A204.1 (cell line): ENCODE results near the gene MYT1.
"Not testable (repeated sequence)": the region's sequence is repeated elsewhere in the genome, so short reads cannot be mapped to it uniquely, and the experiment has no call there.

Source experiments
- FAIRE-seq: peaks from 2 replicates; lab custom pipeline; 2012; peaks lifted over from hg19 to GRCh38; lab: Jason Lieb, UNC

The MYT1 gene

DNA sequence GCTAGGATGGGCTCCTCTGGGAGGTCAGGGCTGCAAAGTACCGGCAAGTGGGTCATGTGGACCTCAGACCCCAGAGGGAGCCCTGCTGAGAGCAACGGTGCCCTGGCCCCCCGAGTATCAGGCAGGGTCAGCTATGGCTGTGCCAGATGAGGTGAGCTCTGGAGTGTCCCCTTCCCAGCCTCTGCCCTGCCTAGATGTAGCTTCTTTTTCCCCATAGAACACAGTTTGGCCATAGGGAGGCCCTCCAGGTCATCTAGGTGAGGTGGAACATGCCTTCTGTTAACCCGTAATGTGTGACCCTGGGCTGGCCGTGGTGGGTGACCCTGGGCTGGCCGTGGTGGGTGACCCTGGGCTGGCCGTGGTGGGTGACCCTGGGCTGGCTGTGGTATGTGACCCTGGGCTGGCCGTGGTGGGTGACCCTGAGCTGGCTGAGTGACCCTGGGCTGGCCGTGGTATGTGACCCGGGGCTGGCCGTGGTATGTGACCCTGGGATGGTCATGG is 70.1 kb downstream of the MYT1 start:
- no peak for FAIRE-seq

DNA sequence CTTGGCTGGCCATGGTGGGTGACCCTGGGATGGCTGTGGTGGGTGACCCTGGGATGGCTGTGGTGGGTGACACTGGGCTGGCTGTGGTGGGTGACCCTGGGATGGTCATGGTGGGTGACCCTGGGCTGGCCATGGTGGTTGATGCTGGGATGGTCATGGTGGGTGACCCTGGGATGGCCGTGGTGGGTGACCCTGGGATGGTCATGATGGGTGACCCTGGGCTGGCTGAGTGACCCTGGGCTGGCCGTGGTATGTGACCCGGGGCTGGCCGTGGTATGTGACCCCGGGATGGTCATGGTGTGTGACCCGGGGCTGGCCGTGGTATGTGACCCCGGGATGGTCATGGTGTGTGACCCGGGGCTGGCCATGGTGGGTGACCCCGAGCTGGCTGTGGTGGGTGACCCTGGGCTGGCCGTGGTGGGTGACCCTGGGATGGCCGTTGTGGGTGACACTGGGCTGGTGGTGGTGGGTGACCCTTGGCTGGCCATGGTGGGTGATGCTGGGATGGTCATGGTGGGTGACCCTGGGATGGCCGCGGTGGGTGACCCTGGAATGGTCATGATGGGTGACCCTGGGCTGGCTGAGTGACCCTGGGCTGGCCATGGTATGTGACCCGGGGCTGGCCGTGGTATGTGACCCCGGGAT is 70.8 kb downstream of the MYT1 start:
- FAIRE-seq = not testable (repeated sequence)

GRCh38 chr20:64236137-64237088 is 72.2 kb downstream of the MYT1 start:
- no peak for FAIRE-seq

- FAIRE-seq = no peak
Measured at GRCh38 chr20:64237316-64237715, 73.1 kb downstream of the MYT1 start.

DNA sequence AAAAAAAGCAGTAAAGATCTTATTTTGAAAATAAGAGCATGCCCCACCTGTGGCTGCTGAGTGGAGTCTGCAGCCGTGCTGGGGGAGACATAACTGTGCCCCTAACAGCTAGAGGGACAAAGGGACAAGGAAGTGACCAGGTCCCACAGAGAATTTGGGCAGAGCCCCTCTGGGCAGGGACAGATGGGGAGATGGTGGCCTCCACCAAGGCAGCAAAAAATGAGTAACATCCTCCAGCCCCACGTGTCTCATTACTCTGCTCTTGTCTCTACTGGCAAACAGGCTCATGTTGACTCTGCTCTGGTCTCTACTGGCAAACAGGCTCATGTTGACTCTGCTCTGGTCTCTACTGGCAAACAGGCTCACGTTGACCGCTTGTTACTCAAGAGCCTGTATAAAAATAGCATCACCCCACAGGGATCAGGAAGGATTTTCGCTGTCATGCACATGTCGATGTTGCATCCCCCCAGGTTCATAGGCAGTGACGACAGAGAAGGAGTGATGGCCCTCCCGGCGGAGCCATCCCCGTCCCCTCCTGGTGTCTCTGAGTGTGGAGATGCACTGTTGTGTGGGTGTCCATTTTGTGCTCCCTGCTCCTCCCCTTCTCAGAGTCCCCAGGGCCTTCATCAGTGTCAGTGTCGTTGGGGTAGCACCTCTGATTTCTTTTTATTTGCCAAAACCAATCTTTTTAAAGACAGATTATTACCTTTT is 74.0 kb downstream of the MYT1 start:
- no peak for FAIRE-seq

DNA sequence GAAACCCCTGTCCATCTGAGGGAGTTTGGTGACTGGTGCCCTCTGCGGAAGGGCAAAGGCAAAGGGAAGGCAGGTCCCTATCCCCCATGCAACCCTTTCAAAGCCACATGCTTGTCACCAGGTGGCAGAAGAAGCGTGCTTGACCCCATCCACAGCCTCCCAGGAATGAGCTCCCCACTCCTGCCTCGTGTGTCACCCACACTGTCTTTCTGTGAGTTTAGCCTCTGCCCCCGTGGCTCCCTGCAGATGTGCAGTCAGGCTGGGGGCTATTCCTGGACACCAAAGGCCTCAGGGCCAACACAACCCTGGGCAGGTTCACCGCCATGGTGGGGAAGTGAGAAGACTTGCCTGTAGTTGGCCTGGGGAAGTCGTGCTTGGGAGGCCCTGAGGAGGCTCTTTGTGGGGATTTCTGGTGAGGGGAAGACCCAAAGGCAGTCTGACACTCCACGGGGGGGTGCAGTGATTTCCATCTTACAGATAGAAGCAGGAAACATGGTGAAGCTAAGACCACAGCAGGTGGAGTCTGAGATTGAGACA is 74.7 kb downstream of the MYT1 start:
- no peak for FAIRE-seq

GRCh38 chr20:64239449-64240242 is 75.4 kb downstream of the MYT1 start:
- FAIRE-seq = no peak

DNA sequence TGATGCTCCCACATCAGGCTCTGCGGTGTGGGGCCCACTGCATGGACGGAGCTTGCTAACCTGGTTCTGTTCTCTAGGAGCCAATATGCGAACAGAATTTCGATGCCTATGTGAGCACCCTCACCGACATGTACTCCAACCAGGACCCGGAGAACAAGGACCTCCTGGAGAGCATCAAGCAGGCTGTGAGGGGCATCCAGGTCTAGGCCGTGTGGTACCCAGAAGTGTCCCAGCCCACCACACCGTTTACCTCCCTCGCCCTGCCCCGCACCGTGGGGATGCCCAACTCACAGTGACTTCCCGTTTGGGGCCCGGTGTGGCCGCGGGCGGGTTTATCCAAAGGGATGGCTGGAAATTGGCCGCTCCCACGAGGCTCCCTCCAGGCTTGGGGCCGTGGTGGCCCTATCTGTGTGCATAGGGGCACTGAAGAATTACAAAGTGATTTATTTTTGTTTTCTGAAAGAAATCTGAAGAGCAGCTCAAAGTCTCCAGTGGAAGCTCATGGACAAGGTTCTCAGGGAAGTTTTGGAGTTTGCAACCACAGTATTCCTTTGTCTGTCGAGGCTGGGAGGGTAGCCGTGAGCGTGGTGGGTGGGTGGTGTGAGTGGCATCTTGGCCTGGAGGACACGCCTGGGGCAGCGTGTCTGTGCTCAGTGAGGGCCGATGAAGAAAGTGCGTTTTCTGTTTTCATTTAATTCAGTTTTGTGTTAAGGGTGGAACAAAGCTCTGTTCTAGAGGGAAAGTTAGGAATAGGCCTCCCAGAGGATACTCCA is 76.2 kb downstream of the MYT1 start:
- no peak for FAIRE-seq

DNA sequence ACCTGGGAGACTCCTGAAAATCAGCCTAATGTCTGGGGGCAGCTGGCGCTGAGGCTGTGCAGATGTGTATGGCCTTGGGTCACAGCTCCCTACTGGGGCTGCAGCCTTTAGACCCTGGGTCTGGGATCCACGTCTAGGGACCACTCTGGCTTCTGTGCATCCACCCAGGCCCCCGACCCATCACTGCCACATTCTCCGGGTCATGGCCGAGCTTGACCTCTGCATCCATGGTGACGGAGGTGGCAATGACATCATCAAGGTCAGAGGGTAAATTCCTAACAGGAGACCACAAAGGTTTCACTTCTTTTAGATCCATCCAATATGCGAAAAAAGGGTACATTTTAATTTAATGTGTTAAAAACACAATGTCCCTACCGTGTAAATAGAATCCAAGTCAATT is 76.8 kb downstream of the MYT1 start:
- FAIRE-seq = no peak

DNA sequence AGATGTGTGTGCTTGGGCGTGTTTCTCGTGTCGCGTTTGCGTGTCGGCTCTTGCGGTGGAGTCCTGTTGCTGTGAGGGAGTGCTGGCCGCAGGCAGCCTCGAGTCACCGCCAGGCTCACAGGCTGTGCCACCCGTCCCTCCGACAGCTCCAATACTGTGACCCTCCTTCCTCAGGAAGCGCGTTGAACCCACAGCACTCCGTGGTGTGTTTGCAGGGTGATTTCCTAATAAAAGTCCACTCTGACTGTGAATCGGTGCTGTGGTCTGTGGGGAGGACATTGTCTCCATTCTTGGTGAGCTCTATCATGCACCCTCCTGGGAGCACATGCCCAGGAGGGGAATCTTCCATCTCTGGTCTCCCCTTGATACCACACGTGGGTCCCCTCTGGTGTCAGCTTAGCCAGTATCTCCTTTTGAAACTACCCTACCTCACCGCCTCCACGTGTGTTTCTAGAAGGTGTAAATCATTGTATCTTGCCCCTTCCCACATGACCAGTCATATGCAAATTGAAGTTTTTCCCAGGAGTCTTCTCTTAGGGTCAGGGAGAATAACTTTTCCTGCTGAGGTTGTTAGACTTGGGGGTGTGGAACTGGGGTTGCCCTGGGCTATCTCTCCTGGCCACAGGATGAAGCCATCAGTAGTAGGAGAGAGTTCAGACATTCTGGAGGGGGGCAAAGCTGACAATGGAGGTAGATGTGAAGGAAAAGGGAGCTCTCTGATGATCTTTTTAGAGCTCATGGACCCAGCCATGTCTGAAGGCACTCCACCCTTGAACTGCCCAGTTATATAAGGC is 77.9 kb downstream of the MYT1 start:
- no peak for FAIRE-seq

DNA sequence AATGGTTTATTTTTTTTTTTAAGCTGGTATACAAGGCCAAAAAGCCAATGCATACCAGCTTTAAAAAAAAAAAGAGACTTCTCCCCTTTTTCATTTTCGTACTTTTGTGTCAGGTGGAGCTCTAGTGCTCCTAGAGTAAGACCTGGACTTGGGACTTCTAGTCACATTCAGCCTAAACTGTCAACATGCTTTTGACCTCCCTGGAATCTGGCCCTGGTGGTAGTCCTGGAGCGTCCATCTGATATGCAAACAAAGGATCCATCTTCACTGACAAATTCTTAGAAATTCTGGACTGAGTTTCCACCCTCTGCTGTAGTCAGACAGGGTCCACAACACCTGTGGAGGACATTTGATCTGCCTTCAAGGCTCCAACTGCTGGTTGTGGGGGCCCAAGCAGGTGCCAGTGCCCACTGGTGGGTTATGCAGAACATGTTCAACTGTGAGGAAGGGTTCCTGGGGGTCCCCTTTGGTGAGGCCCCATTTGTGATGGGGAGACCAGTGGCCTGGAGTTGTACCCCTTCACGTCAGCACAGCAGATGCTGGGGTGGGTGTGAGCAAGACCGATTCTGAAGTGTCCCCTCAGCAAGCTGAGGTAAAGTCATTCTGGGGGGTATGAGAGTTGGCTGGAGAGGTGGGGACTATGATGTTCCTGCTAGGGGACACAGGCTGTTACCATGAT is 78.7 kb downstream of the MYT1 start:
- no peak for FAIRE-seq

GRCh38 chr20:64244281-64244805 is 80.1 kb downstream of the MYT1 start:
- no peak for FAIRE-seq

DNA sequence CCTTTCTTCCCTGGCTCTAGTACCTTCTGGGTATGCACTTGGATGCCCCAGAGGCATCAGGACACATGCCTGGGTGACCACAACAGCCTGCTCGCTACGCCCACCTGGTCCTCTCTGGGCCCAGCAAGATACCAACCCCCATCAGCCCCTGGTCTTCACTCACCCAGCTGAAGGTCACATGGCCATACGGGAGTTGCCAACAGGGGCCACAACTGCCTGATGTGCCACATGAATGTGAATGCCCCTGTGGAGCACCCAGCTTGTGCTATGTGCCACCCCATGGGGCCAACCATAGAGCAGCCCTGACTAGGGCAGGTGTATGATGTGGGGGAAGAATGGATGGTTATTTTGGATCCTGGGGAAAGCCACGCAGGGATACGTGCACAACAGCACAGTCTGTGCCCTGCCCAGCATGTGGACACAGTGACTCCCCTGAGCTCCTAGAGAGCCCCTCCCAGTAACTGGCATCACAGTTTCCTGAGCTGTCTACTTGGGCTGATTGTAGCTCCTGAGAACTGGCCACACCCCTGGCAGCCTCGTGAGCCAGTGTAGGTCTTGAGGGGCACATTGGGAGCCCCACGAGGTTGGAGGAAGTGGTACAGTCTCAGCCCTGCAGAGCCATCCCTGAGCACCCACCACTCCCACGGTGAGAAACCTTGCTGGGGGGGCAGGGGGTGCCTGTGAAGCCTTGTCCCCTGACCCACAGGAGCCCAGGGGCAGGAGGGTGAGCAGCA is 80.8 kb downstream of the MYT1 start:
- FAIRE-seq = no peak

GRCh38 chr20:64245746-64246595 is 81.7 kb downstream of the MYT1 start:
- no peak for FAIRE-seq

GRCh38 chr20:64246616-64247306 is 82.5 kb downstream of the MYT1 start:
- FAIRE-seq = no peak

- no peak for FAIRE-seq
Measured at GRCh38 chr20:64247307-64247618, 83.0 kb downstream of the MYT1 start.
